ENCODE data around the gene LPCAT1.

DNA sequence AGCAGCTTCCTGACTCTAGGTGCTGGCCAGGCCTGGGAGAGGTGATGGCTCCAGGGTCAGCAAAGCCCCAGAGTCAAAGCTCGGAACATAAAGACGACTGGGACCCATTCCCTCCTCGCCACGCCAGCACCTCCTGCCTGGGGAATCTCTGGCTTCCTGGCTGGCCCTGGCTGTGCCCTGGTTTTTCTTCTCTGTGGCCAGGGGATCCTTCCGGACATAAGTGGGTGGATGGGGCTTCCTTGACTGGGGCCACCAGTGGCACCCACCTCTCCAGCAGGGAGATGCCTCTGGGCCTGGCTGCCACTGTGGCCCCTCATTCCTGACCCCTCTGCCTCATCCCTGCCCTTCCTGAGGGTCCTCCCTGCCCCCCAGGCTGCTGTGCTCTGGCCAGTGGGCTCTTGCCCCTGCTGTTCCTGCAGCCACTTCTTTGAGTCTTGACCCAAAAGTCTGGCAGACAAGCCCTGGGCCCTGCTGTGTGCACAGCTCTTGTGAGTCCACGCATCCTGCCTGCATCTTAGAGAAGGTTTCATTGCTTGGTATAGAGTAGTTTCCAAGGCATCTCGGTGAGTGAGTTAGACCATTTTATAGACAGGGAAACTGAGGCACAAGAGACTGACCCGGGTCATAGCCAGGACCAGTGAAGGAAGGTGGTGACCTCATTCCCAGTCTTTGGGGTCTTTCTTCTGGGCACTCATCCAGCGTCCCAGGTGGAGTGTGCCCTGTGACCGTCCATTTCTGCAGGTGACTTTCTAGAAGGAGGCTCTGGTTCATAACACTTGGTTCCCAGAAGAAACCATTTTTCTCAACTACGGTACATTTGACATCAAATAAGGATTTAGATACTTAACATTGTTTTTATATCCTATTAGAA, 17.3 kb upstream of the LPCAT1 start:
- TF ChIP-seq CTCF (conservative IDR thresholded peaks at IDR 0.05) (no peak), ZFX (IDR thresholded peaks at IDR 0.05) (no peak)

Data from C4-2B (cell line).